Measurements from ENCODE around the gene RCAN2.
A peak's percentile ranks its signal among the peaks of the same experiment; 100 is the strongest.

GRCh38 chr6:46410334-46410953, 80.8 kb downstream of the RCAN2 start:
- TF ChIP-seq CTCF (IDR thresholded peaks at IDR 0.05) (peak; percentile 83 to 86 (median 86)), POLR2A (IDR thresholded peaks at IDR 0.05; ENCODE audit: low read depth) (no peak), POLR2AphosphoS5 (IDR thresholded peaks at IDR 0.05) (no peak), EP300 (IDR thresholded peaks at IDR 0.05) (no peak)

Data from esophagus muscularis mucosa (tissue), 4 donors.